Neural progenitor cell (in vitro differentiated cells): Measurements from ENCODE around the gene LDAH.

Experiments used
- CTCF ChIP-seq: fragments of 200-600 bp; sonication (generic); IDR thresholded peaks from 2 replicates; pipeline ENCODE4 v1.5.1; 2017; ENCODE audit warnings: antibody characterized with exemption, mild to moderate bottlenecking
- EZH2 ChIP-seq: fragments of 200-600 bp; sonication (generic); IDR thresholded peaks from 2 replicates; pipeline ENCODE4 v1.6.1; 2017; ENCODE audit warnings: antibody characterized with exemption, mild to moderate bottlenecking, moderate library complexity
- EZH2phosphoT487 ChIP-seq: fragments of 200-600 bp; sonication (generic); IDR thresholded peaks from 2 replicates; pipeline ENCODE4 v1.6.1; 2017; ENCODE audit warnings: antibody characterized with exemption

- TF ChIP-seq CTCF, result no peak
- no peak for TF ChIP-seq EZH2
- no peak for TF ChIP-seq EZH2phosphoT487
Observed at GRCh38 chr2:20643826-20644225, 179.1 kb downstream of the LDAH start.
